H9 (cell line): ENCODE results near the gene ARRDC1. TPM values are rescaled to one million over a fixed set of nuclear protein-coding genes. Genes with fewer than 3 reads are reported as not detected.
A peak's percentile ranks its signal among the peaks of the same experiment; 100 is the strongest.

Experiments
- DNase-seq: peaks from one replicate; pipeline ENCODE4 v3.0.0-alpha.2; 2017
- H2AFZ ChIP-seq: one replicate; pipeline ENCODE4 v1.6.1; 2013; ENCODE audit warnings: mild to moderate bottlenecking, low read length, control low read depth, moderate library complexity
- H2AK5ac ChIP-seq: 2 replicates; pipeline ENCODE4 v1.6.1; 2013; ENCODE audit warnings: low read length, control low read depth, mixed read lengths; ENCODE audit not compliant: insufficient read length
- H2BK120ac ChIP-seq: one replicate; pipeline ENCODE4 v1.6.1; 2013; ENCODE audit warnings: low read depth, mild to moderate bottlenecking, low read length, control low read depth, inconsistent platforms; ENCODE audit not compliant: poor library complexity, severe bottlenecking
- H2BK12ac ChIP-seq: 2 replicates; pipeline ENCODE4 v1.6.1; 2013; ENCODE audit warnings: low read length, control low read depth, mixed read lengths, low read depth; ENCODE audit not compliant: insufficient read length
- H2BK15ac ChIP-seq: 2 replicates; pipeline ENCODE4 v1.6.1; 2013; ENCODE audit warnings: low read depth, low read length, control low read depth
- H2BK20ac ChIP-seq: one replicate; pipeline ENCODE4 v1.6.1; 2013; ENCODE audit warnings: low read depth, mild to moderate bottlenecking, low read length, control low read depth, inconsistent platforms; ENCODE audit not compliant: poor library complexity, severe bottlenecking
- H2BK5ac ChIP-seq: 2 replicates; pipeline ENCODE4 v1.6.1; 2013; ENCODE audit warnings: low read length, control low read depth, mixed read lengths; ENCODE audit not compliant: insufficient read length
- H3K14ac ChIP-seq: 2 replicates; pipeline ENCODE4 v1.6.1; 2013; ENCODE audit warnings: low read length, control low read depth; ENCODE audit not compliant: insufficient read depth
- H3K18ac ChIP-seq: 2 replicates; pipeline ENCODE4 v1.6.1; 2013; ENCODE audit warnings: low read depth, mild to moderate bottlenecking, mixed read lengths, low read length, control low read depth; ENCODE audit not compliant: insufficient read length
- H3K23ac ChIP-seq: 2 replicates; pipeline ENCODE4 v1.6.1; 2013; ENCODE audit warnings: low read length, control low read depth, mixed read lengths, low read depth; ENCODE audit not compliant: insufficient read length
- H3K23me2 ChIP-seq: 2 replicates; pipeline ENCODE4 v1.6.1; 2013; ENCODE audit warnings: low read depth, mild to moderate bottlenecking, mixed read lengths, low read length, control low read depth; ENCODE audit not compliant: insufficient read length, poor library complexity, severe bottlenecking
- H3K27ac ChIP-seq: 2 replicates; pipeline ENCODE4 v1.5.1; 2013; ENCODE audit warnings: low read length, control low read depth, mixed read lengths, low read depth; ENCODE audit not compliant: insufficient read length
- H3K27me3 ChIP-seq: 2 replicates; pipeline ENCODE4 v1.6.1; 2013; ENCODE audit warnings: low read length, control low read depth, inconsistent platforms; ENCODE audit not compliant: insufficient read depth
- H3K4ac ChIP-seq: 2 replicates; pipeline ENCODE4 v1.6.1; 2013; ENCODE audit warnings: low read depth, mild to moderate bottlenecking, control low read depth, inconsistent platforms, low read length, moderate library complexity
- H3K4me1 ChIP-seq: 2 replicates; pipeline ENCODE4 v1.6.1; 2013; ENCODE audit warnings: low read length, control low read depth, inconsistent platforms; ENCODE audit not compliant: insufficient read depth
- H3K4me2 ChIP-seq: 2 replicates; pipeline ENCODE4 v1.6.1; 2013; ENCODE audit warnings: low read length, control low read depth, mixed read lengths; ENCODE audit not compliant: insufficient read length, insufficient read depth
- H3K56ac ChIP-seq: 2 replicates; pipeline ENCODE4 v1.6.1; 2013; ENCODE audit warnings: low read depth, mild to moderate bottlenecking, mixed read lengths, low read length, control low read depth; ENCODE audit not compliant: insufficient read length
- H3K79me1 ChIP-seq: 2 replicates; pipeline ENCODE4 v1.6.1; 2013; ENCODE audit warnings: low read depth, mild to moderate bottlenecking, moderate library complexity, low read length, control low read depth, inconsistent platforms; ENCODE audit not compliant: insufficient read depth, poor library complexity, severe bottlenecking
- H3K79me2 ChIP-seq: 2 replicates; pipeline ENCODE4 v1.6.1; 2013; ENCODE audit warnings: low read length, control low read depth, inconsistent platforms; ENCODE audit not compliant: insufficient read depth
- H3K9ac ChIP-seq: 2 replicates; pipeline ENCODE4 v1.6.1; 2013; ENCODE audit warnings: low read length, control low read depth, mixed read lengths; ENCODE audit not compliant: insufficient read length; ENCODE audit errors: extremely low read depth
- H3K9me3 ChIP-seq: one replicate; pipeline ENCODE4 v1.6.1; 2013; ENCODE audit warnings: low read depth, low read length, inconsistent platforms; ENCODE audit not compliant: control insufficient read depth
- H3T11ph ChIP-seq: one replicate; pipeline ENCODE4 v1.6.1; 2013; ENCODE audit warnings: mild to moderate bottlenecking, low read length, control low read depth, inconsistent platforms
- H4K20me1 ChIP-seq: one replicate; pipeline ENCODE4 v1.6.1; 2013; ENCODE audit not compliant: control insufficient read depth, insufficient read length, insufficient read depth
- H4K5ac ChIP-seq: 2 replicates; pipeline ENCODE4 v1.6.1; 2013; ENCODE audit warnings: low read depth, mild to moderate bottlenecking, mixed read lengths, low read length, control low read depth; ENCODE audit not compliant: insufficient read length
- H4K8ac ChIP-seq: replicated peaks from 2 replicates; pipeline ENCODE4 v1.6.1; 2013; ENCODE audit warnings: low read length, control low read depth, mixed read lengths, low read depth; ENCODE audit not compliant: insufficient read length
- H4K91ac ChIP-seq: 2 replicates; pipeline ENCODE4 v1.6.1; 2013; ENCODE audit warnings: low read depth, mild to moderate bottlenecking, moderate library complexity, mixed read lengths, low read length, control low read depth; ENCODE audit not compliant: insufficient read length
- H3K27ac Mint-ChIP-seq, 3 experiments: 2 replicates in 2 of 3; 3 replicates in 1 of 3; pipeline ENCODE4 v1.8.0; 2020 to 2021; ENCODE audit warnings: mixed read lengths in 3 of 3, mild to moderate bottlenecking in 1 of 3, moderate library complexity in 1 of 3
- H3K27me3 Mint-ChIP-seq: 2 replicates; pipeline ENCODE4 v1.8.0; 2021; ENCODE audit warnings: low read depth, mild to moderate bottlenecking, moderate library complexity, mixed read lengths
- H3K36me3 Mint-ChIP-seq, 3 experiments: 2 replicates in 2 of 3; 3 replicates in 1 of 3; pipeline ENCODE4 v1.8.0; 2020 to 2021; ENCODE audit warnings: low read depth in 3 of 3, mixed read lengths in 3 of 3; ENCODE audit not compliant: insufficient read depth in 1 of 3
- H3K4me1 Mint-ChIP-seq, 2 experiments: 2 replicates each; pipeline ENCODE4 v1.8.0; 2020; ENCODE audit warnings: mixed read lengths in 2 of 2
- H3K4me3 Mint-ChIP-seq, 2 experiments: 2 replicates in 1 of 2; 3 replicates in 1 of 2; pipeline ENCODE4 v1.8.0; 2020 to 2021; ENCODE audit warnings: mild to moderate bottlenecking in 2 of 2, mixed read lengths in 2 of 2, moderate library complexity in 1 of 2
- H3K9me3 Mint-ChIP-seq, 2 experiments: 2 replicates in 1 of 2; 3 replicates in 1 of 2; pipeline ENCODE4 v1.8.0; 2020; ENCODE audit warnings: mild to moderate bottlenecking in 2 of 2, mixed read lengths in 2 of 2, moderate library complexity in 1 of 2
- CTCF ChIP-seq: fragments of 200-600 bp; sonication (generic); conservative IDR thresholded peaks from 3 replicates; pipeline ENCODE4 v1.8.0; 2021; ENCODE audit warnings: antibody characterized with exemption, mild to moderate bottlenecking
- WGBS: extraction: QIAGEN DNeasy Blood & Tissue Kit; methylation state at CpG from one replicate; pipeline ENCODE4 v1.1.7; 2013; ENCODE audit warnings: missing lambda C conversion rate, low lambda C conversion rate, mixed read lengths; ENCODE audit not compliant: insufficient read length; ENCODE audit errors: extremely low coverage; 5-methylcytosine and 5-hydroxymethylcytosine counted together
- total RNA-seq: library from RNA; stranded (reverse); gene quantifications from 2 replicates; pipeline ENCODE4 v1.2.1, GENCODE V29; 2021

The ARRDC1 gene
- total RNA-seq, 1 experiment from 2014 or later: 34.4 TPM

GRCh38 chr9:137583957-137584356 lies 21.5 kb upstream of the ARRDC1 start:
- no peaks in the 10 kb centered on the region for H4K20me1 ChIP-seq
- H3K4me2 ChIP-seq: no peak overlapping the region
- no peaks in the 10 kb centered on the region; the same call in 1 of the 2 replicates for H3K79me2 ChIP-seq
- H4K8ac ChIP-seq: no peak overlapping the region
- Mint-ChIP-seq H3K36me3 (peaks cover 33 to 88% (median 71%) of the 10 kb centered on the region in 3 experiments; a peak in 6 of 7 replicates), H3K4me1 (peaks cover 18 to 34% of the 10 kb centered on the region in 2 experiments), H3K27me3 (no peaks in the 10 kb centered on the region), H3K27ac (0 out of 7 replicates have a peak overlapping the region, but pooled peaks of 2 of the 3 experiments have one; percentile 29 to 83), H3K4me3 (no peak overlapping the region), H3K9me3 (no peaks in the 10 kb centered on the region)
- H2AK5ac ChIP-seq: no peak overlapping the region
- no peak overlapping the region for H2AFZ ChIP-seq
- H3T11ph ChIP-seq: no peak overlapping the region
- no peak overlapping the region for H2BK120ac ChIP-seq
- no peak for DNase-seq
- H3K14ac ChIP-seq: no peak overlapping the region
- no peak overlapping the region for H4K91ac ChIP-seq
- H2BK15ac ChIP-seq: no peak overlapping the region
- H3K27me3 ChIP-seq: no peaks in the 10 kb centered on the region
- no peak overlapping the region for H3K56ac ChIP-seq
- no peak overlapping the region for H3K23ac ChIP-seq
- no peaks in the 10 kb centered on the region for H3K4me1 ChIP-seq
- H3K18ac ChIP-seq: no peak overlapping the region
- H3K9me3 ChIP-seq: no peaks in the 10 kb centered on the region
- H4K5ac ChIP-seq: no peak overlapping the region
- no peak overlapping the region for H2BK5ac ChIP-seq
- TF ChIP-seq CTCF: no peak
- peaks cover 4% of the 10 kb centered on the region for H3K23me2 ChIP-seq
- no peak overlapping the region for H3K4ac ChIP-seq
- WGBS: no CpG with 5 or more reads among the region's 8 CpGs
- no peak overlapping the region for H2BK12ac ChIP-seq
- no peak overlapping the region for H2BK20ac ChIP-seq
- peaks cover 3% of the 10 kb centered on the region for H3K79me1 ChIP-seq
- no peak overlapping the region for H3K27ac ChIP-seq
- no peak overlapping the region for H3K9ac ChIP-seq
